Stimulated activated CD4-positive, alpha-beta T cell treated with anti-CD3 and anti-CD28 coated beads, Interleukin-4, amount 100 ng/mL, for 24 hours (primary cell): ENCODE measurements around the gene ZFYVE26.
"Not testable (repeated sequence)": the region's sequence is repeated elsewhere in the genome, so short reads cannot be mapped to it uniquely, and the experiment has no call there.

Experiments used
- DNase-seq: peaks from one replicate; pipeline ENCODE4 v3.0.0-alpha.2; 2020

ZFYVE26 gene

GRCh38 chr14:67749341-67750084, 66.9 kb downstream of the ZFYVE26 start:
- no peak for DNase-seq

GRCh38 chr14:67748312-67748711, 68.1 kb downstream of the ZFYVE26 start:
- DNase-seq: no peak

- no peak for DNase-seq
Observed at GRCh38 chr14:67746927-67747326, 69.5 kb downstream of the ZFYVE26 start.

- no peak for DNase-seq
Observed at GRCh38 chr14:67744046-67744445, 72.3 kb downstream of the ZFYVE26 start.

GRCh38 chr14:67738740-67739504, 77.5 kb downstream of the ZFYVE26 start:
- DNase-seq: peak; percentile 21

- DNase-seq: no peak
Observed at GRCh38 chr14:67736771-67737170, 79.6 kb downstream of the ZFYVE26 start.

GRCh38 chr14:67735336-67736147, 80.8 kb downstream of the ZFYVE26 start:
- DNase-seq: no peak

- no peak for DNase-seq
Observed at GRCh38 chr14:67734675-67735074, 81.7 kb downstream of the ZFYVE26 start.

- DNase-seq: no peak
Observed at GRCh38 chr14:67733616-67734015, 82.8 kb downstream of the ZFYVE26 start.

- DNase-seq: no peak
Observed at GRCh38 chr14:67729072-67729885, 87.1 kb downstream of the ZFYVE26 start.

GRCh38 chr14:67728258-67728657, 88.1 kb downstream of the ZFYVE26 start:
- DNase-seq: no peak

GRCh38 chr14:67727361-67727760, 89.0 kb downstream of the ZFYVE26 start:
- no peak for DNase-seq

GRCh38 chr14:67725171-67725570, 91.2 kb downstream of the ZFYVE26 start:
- DNase-seq: no peak

- DNase-seq: no peak
Observed at GRCh38 chr14:67722293-67722692, 94.1 kb downstream of the ZFYVE26 start.

- no peak for DNase-seq
Observed at GRCh38 chr14:67721875-67722274, 94.5 kb downstream of the ZFYVE26 start.

- DNase-seq: no peak
Observed at GRCh38 chr14:67719866-67720265, 96.5 kb downstream of the ZFYVE26 start.

- not testable (repeated sequence) for DNase-seq
Observed at GRCh38 chr14:67719385-67719784, 97.0 kb downstream of the ZFYVE26 start.

GRCh38 chr14:67718265-67718664, 98.1 kb downstream of the ZFYVE26 start:
- DNase-seq: no peak

GRCh38 chr14:67717048-67717447, 99.3 kb downstream of the ZFYVE26 start:
- no peak for DNase-seq

GRCh38 chr14:67710209-67710608, 106.2 kb downstream of the ZFYVE26 start:
- DNase-seq: no peak

GRCh38 chr14:67709796-67710195, 106.6 kb downstream of the ZFYVE26 start:
- not testable (repeated sequence) for DNase-seq

- DNase-seq: not testable (repeated sequence)
Observed at GRCh38 chr14:67709346-67709745, 107.0 kb downstream of the ZFYVE26 start.

GRCh38 chr14:67705211-67705610, 111.2 kb downstream of the ZFYVE26 start:
- no peak for DNase-seq
